T-helper 2 cell treated with Interferon-gamma antibody and Interleukin-4, amounts not matched to agents 5 μg/mL and 100 μg/mL, for 36 hours (primary cell): ENCODE data around the gene INCENP.

Source experiments
- DNase-seq: peaks from one replicate; pipeline ENCODE4 v3.0.0; 2021; ENCODE audit warnings: low spot score
- H3K27ac Mint-ChIP-seq: one replicate; pipeline ENCODE4 v1.8.0; 2021; ENCODE audit warnings: mild to moderate bottlenecking, mixed read lengths
- H3K27me3 Mint-ChIP-seq: one replicate; pipeline ENCODE4 v1.8.0; 2021; ENCODE audit warnings: low read depth, mixed read lengths
- H3K36me3 Mint-ChIP-seq: one replicate; pipeline ENCODE4 v1.8.0; 2021; ENCODE audit warnings: low read depth, mixed read lengths
- H3K4me1 Mint-ChIP-seq: one replicate; pipeline ENCODE4 v1.8.0; 2021; ENCODE audit warnings: low read depth, mixed read lengths
- H3K4me3 Mint-ChIP-seq: one replicate; pipeline ENCODE4 v1.8.0; 2022; ENCODE audit warnings: mild to moderate bottlenecking, moderate library complexity, mixed read lengths
- H3K9me3 Mint-ChIP-seq: one replicate; pipeline ENCODE4 v1.8.0; 2021; ENCODE audit warnings: mixed read lengths

The INCENP gene

DNA sequence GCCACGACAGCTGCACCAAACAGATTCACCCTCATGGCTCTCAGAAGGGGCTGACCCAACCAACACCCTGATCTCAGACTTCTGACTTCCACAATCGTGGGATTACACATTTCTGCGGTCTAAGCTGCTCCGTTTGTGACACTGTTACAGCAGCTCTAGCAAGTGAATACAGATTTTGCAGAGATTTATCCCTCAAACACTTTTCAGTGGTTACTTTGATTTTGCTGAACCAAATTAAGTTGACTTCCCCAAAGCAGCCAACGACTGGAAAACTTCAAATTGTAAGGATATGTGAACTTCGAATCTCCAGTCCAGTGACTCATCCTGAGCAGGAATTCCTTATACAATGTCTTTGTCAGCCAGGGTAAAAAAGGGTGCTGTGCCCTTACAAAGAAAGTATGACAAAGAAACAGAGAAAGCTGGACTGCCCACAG is 14.8 kb upstream of the INCENP start:
- H3K9me3 Mint-ChIP-seq = peaks cover 4% of the 10 kb centered on the region
- no peaks in the 10 kb centered on the region for H3K36me3 Mint-ChIP-seq
- no peak overlapping the region for H3K4me3 Mint-ChIP-seq
- H3K27me3 Mint-ChIP-seq = peaks cover 3% of the 10 kb centered on the region
- H3K27ac Mint-ChIP-seq = no peak overlapping the region
- peaks cover 16% of the 10 kb centered on the region for H3K4me1 Mint-ChIP-seq
- DNase-seq = no peak

DNA sequence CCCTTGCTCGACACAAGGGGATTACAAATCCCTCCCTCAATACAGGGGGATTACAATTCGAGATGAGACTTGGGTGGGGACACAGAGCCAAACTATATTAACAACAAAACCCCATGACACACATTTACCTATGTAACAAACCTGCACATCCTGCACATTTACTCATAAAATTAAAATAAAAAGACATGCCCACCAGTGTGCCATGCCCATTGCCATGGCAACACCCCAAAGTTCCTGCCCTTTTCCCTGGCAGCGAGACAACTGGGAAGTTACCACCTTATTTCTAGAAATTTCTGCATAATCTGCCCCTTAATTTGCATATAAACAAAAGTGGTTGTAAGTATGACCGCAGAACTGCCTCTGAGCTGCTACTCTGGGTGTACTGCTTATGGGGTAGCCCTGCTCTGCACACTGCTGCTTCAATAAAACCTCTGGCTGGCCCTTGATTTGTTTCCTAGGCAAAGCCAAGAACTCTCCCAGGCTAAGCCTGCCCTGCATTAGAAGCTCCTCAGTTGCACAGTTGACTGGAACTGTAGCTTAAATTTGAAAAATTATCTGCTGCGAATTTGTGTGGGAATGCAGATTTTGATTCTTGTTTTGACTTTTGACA is 8.6 kb upstream of the INCENP start:
- H3K27ac Mint-ChIP-seq = no peak overlapping the region

DNA sequence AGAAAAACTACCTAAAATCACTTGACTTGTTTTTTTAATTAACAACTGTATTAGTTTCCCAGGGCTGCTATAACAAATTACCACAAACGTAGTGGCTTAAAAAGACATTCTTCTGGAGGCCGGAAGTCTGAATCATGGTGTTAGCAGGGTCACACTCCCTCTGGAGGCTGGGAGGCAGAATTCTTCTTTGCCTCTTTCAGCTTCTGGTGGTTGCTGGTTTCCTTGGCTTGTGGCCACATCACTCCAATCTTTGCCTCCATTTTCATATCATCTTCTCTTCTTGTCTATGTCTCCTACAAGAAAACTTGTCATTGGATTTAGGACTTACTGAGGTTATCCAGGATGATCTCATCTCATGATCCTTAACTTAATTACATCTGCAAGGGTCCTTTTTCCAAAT is 7.4 kb upstream of the INCENP start:
- Mint-ChIP-seq H3K27me3 (peaks cover 26% of the 10 kb centered on the region), H3K27ac (no peak overlapping the region), H3K4me3 (no peak overlapping the region), H3K9me3 (peaks cover 4% of the 10 kb centered on the region), H3K4me1 (peaks cover 2% of the 10 kb centered on the region), H3K36me3 (peaks cover 1% of the 10 kb centered on the region)
- no peak for DNase-seq

More for the DNA sequence above, 8.6 kb upstream of the INCENP start:
- H3K4me3 Mint-ChIP-seq = no peak overlapping the region
- no peak for DNase-seq
- peaks cover 4% of the 10 kb centered on the region for H3K9me3 Mint-ChIP-seq
- peaks cover 2% of the 10 kb centered on the region for H3K4me1 Mint-ChIP-seq
- peaks cover 22% of the 10 kb centered on the region for H3K27me3 Mint-ChIP-seq
- peaks cover 1% of the 10 kb centered on the region for H3K36me3 Mint-ChIP-seq

DNA sequence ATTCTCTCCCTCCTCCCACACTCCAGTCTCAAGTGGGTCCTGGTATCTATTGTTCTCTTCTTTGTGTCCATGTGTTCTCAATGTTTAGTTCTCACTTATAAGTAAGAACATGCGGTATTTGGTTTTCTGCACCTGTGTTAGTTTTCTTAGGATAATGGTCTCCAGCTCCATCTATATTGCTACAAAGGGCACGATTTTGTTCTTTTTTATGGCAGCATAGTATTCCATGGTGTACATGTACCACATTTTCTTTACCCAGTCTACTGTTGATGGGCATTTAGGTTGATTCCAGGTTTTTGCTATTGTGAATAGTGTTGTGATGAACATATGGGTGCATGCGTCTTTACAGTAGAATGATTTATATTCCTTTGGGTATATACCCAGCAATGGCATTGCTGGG is 4.2 kb upstream of the INCENP start:
- peaks cover 2% of the 10 kb centered on the region for H3K36me3 Mint-ChIP-seq
- H3K4me3 Mint-ChIP-seq = no peak overlapping the region
- H3K4me1 Mint-ChIP-seq = peaks cover 8% of the 10 kb centered on the region
- H3K9me3 Mint-ChIP-seq = peaks cover 4% of the 10 kb centered on the region
- H3K27me3 Mint-ChIP-seq = peaks cover 26% of the 10 kb centered on the region
- no peak for DNase-seq
- H3K27ac Mint-ChIP-seq = no peak overlapping the region

DNA sequence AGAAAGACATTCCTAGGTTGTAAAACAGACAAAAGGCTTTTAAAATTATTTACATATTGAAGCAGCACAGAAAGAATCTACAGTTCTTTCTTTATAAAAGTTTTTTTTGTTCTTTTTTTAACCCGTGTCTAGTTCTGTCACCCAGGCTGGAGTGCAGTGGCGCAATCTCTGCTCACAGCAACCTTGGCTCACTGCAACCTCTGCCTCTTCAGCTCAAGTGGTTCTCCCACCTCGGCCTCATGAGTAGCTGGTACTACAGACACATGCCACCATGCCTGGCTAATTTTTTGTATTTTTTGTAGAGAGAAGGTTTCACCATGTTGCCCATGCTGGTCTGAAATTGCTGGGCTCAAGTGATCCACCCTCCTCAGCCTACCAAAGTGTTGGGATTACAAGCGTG is 3.8 kb upstream of the INCENP start:
- Mint-ChIP-seq H3K4me1 (peaks cover 11% of the 10 kb centered on the region), H3K27ac (no peak overlapping the region), H3K27me3 (peaks cover 24% of the 10 kb centered on the region), H3K9me3 (peaks cover 4% of the 10 kb centered on the region), H3K36me3 (peaks cover 6% of the 10 kb centered on the region), H3K4me3 (no peak overlapping the region)
- DNase-seq = no peak

DNA sequence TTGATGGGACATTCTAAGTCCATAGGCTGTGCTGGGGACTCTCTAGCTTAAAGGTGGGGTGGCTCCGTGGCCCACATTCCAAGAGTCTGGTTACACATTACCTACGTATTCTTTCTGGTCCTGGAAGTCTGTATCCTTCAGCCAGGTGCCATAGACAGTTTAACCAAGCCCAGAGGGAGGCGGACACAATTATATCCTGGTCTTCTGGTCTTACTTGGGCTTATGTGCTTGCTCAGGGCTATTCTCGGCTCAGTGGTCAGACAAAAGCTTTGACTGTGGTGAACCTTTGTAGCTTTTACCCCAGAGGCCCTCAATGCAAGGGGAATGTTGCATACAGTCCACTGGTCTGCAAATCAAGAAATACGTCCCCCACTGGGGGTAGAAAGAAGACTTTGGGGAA is 3.4 kb upstream of the INCENP start:
- H3K27ac Mint-ChIP-seq = no peak overlapping the region
- H3K4me1 Mint-ChIP-seq = peaks cover 15% of the 10 kb centered on the region
- no peak for DNase-seq

DNA sequence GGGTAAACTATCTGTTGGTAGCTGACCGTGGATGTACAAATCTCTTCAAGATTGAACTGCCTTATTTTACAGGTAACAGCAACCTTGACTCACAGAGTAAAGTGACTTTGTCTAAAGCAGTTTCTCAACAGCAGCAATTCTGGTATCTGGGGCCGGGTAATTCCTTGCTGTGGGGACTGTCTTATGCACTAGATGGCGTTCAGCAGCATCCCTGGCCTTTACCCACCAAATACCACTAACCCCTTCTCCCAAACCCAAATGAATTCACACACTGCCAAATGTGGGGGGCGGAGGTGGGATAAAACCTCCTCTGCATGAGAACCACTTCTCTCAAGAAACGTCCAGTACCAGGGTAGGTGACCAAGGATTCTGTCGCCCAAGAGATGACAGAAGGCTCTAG is 1.7 kb upstream of the INCENP start:
- Mint-ChIP-seq H3K4me3 (no peak overlapping the region), H3K27ac (no peak overlapping the region), H3K4me1 (peaks cover 26% of the 10 kb centered on the region), H3K27me3 (peaks cover 13% of the 10 kb centered on the region), H3K36me3 (peaks cover 11% of the 10 kb centered on the region), H3K9me3 (no peaks in the 10 kb centered on the region)
- DNase-seq = no peak

More for the DNA sequence above, 3.4 kb upstream of the INCENP start:
- Mint-ChIP-seq H3K36me3 (peaks cover 8% of the 10 kb centered on the region), H3K4me3 (no peak overlapping the region), H3K9me3 (peaks cover 4% of the 10 kb centered on the region), H3K27me3 (peaks cover 21% of the 10 kb centered on the region)

DNA sequence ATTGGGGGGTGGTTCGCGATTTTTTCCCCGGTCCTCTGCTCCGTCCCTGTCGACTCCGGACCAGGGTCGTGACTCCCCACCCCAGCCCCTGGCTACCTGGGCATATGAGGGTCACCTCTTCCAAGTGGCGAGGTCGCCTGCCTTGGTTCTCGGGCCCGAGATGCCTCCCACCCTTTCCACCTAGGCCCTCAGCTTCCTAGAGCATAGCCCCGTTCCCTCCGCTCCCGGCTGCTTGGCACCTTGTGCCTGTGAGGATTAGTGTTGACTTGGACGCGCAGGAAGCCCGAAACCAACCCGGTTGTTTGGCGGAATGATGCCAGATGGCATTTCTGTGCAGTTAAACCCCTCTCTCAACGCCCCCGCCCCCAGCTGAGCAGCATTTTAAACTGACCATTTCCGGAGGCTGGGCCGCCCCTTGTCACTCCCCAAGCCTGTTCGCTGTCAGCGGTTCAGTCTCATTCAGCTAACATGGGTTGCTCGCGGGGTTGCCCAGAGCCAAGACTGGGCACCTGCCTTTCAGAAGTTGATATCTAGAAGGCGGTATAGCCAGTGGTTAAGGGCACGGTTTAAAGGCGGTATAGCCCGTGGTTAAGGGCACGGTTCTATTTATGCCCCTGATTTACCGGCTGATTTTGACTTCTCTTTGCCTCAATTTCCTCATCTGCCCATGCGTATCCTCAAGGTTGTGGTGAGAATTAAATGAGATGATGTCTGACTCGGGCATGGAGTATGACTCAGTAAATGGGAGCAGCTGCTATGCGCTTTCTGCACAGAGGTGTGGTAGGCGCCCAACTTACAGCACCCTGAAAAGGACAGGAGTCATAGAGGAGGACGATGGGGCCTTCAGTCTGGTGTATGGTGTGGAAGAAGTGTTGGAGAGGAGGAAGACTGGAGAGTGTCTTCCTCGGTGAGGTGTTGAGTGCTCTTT is 639 bp downstream of the INCENP start:
- peak overlapping the region; percentile 91 for H3K27ac Mint-ChIP-seq
- peak; percentile 52 for DNase-seq
- H3K4me3 Mint-ChIP-seq = peak overlapping the region; percentile 88
- H3K9me3 Mint-ChIP-seq = no peaks in the 10 kb centered on the region
- peaks cover 29% of the 10 kb centered on the region for H3K4me1 Mint-ChIP-seq
- peaks cover 6% of the 10 kb centered on the region for H3K27me3 Mint-ChIP-seq
- H3K36me3 Mint-ChIP-seq = peaks cover 28% of the 10 kb centered on the region

DNA sequence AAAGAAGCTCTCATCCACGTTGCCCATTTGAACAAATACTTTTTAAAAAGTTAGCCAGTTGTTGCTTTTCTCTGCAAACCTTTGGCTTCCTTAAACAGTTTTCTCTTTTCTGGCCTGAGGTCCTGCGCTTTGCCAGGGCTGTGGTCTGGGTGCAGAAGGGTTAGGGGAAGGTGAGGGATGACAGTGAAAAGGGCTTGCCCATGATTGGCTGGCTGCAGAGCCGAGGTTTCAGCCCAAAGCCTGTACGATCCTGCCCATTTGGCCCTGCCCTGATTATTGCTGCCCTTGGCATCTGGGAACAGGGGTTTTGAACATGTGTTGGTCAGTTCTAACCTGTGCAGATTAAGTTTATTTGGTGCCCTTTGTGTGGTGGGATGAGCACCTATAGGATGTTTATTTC is 1.5 kb downstream of the INCENP start:
- Mint-ChIP-seq H3K4me1 (peaks cover 29% of the 10 kb centered on the region), H3K27ac (peak overlapping the region; percentile 91), H3K27me3 (peaks cover 3% of the 10 kb centered on the region), H3K9me3 (no peaks in the 10 kb centered on the region), H3K4me3 (peak overlapping the region; percentile 88), H3K36me3 (peaks cover 32% of the 10 kb centered on the region)
- DNase-seq = no peak

DNA sequence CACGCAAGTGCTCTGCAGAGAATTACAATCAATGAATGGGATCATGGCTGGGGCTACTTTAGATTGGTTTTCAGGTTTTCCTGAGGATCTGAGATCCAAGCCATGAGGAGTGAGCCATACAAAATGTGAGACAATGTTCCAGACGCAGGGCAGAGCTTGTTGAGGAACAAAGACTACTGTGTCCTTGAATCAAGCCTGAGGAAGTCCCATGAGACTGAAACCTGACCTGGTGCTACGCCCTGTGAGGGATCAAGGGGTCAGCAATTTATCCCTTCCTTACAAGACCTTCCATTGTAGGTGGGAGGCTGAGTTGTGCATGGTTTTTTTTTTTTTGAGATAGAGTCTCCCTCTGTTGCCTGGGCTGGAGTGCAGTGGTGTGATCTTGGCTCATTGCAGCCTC is 2.1 kb downstream of the INCENP start:
- Mint-ChIP-seq H3K4me1 (peaks cover 29% of the 10 kb centered on the region), H3K27me3 (no peaks in the 10 kb centered on the region), H3K9me3 (no peaks in the 10 kb centered on the region), H3K4me3 (peak overlapping the region; percentile 88), H3K27ac (peak overlapping the region; percentile 63), H3K36me3 (peaks cover 38% of the 10 kb centered on the region)
- no peak for DNase-seq

DNA sequence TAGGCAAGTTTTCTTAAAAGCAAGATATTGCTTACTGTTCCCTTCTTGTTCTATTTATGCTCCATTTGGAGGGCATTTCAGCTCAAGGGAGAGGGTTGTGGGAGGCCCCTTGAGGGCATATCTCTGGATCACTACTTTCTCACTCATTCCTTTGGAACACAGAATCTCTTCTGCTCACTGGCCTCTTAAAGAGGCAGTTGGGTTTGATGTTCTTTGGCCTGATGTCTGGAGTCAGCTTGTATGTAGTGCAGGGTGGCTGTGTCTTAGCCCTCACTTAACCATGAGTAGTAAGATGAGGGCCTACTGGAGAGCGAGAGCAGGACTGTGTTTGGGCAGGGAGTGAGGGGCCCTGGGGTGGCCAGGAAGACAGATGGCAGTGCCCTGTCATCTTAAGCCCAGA is 3.6 kb downstream of the INCENP start:
- no peak for DNase-seq
- H3K4me1 Mint-ChIP-seq = peaks cover 35% of the 10 kb centered on the region
- peaks cover 48% of the 10 kb centered on the region for H3K36me3 Mint-ChIP-seq
- H3K9me3 Mint-ChIP-seq = no peaks in the 10 kb centered on the region
- H3K27me3 Mint-ChIP-seq = no peaks in the 10 kb centered on the region
- peak overlapping the region; percentile 59 for H3K27ac Mint-ChIP-seq
- no peak overlapping the region for H3K4me3 Mint-ChIP-seq

DNA sequence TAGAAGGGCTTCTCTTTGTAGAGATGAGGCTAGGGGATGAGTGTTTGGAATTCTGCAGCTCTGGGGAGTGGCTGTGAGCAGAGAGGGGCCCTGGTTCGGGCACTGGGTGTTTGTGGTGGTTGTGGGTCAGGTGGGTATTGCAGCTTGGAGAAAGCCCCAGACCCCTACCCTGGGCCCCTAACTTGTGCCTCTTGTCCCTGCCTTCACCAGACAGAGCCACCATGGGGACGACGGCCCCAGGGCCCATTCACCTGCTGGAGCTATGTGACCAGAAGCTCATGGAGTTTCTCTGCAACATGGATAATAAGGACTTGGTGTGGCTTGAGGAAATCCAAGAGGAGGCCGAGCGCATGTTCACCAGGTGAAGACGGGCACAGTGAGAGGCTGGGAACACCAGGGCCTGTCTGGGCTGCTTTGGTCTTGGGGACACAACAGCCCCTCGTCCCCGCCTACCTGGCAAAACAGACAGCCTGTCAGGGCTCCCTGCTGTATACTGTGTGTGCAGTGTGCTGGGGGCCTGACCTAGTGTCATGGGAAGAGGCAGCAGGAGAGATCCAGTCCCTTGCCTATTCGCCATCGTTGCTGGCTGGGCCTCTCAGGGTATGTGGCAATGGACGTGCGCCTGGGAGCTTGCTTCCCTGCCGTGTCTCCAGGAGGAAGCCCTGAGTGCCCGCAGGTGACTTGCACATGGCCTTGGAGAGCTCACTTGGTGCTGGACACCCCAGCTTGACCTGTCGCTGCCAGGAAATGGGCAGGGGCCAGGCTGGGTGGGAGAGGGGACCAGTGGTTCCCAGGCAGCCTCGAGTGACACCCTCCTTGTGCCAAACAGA is 4.3 kb downstream of the INCENP start:
- Mint-ChIP-seq H3K4me1 (peaks cover 36% of the 10 kb centered on the region), H3K9me3 (no peaks in the 10 kb centered on the region), H3K27me3 (no peaks in the 10 kb centered on the region), H3K4me3 (no peak overlapping the region), H3K27ac (peak overlapping the region; percentile 59), H3K36me3 (peaks cover 55% of the 10 kb centered on the region)
- DNase-seq = no peak

DNA sequence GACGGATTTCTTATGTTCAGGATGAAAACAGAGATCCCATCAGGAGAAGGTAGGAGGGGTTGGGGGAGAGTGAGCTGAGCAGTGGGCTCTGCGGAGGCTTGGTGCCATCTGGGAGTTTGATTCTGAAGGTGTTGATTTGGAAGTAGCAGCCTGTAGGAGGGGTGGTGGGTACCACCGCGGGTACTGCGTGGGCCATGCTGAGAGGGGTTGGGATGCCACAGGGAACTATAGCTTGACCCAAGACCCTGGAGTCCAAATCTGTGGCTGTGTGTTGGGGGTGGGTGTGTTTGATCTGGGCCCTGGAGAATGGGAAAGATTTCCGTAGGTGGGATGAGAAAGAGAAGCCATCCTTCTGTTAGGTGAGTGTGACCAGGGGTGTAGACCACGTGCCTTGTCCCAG is 5.0 kb downstream of the INCENP start:
- no peak overlapping the region for H3K27ac Mint-ChIP-seq
- peaks cover 32% of the 10 kb centered on the region for H3K4me1 Mint-ChIP-seq
- H3K36me3 Mint-ChIP-seq = peaks cover 55% of the 10 kb centered on the region
- H3K27me3 Mint-ChIP-seq = no peaks in the 10 kb centered on the region
- no peak for DNase-seq
- H3K9me3 Mint-ChIP-seq = no peaks in the 10 kb centered on the region
- no peak overlapping the region for H3K4me3 Mint-ChIP-seq
